ENCODE measurements around the gene NOM1.

DNA sequence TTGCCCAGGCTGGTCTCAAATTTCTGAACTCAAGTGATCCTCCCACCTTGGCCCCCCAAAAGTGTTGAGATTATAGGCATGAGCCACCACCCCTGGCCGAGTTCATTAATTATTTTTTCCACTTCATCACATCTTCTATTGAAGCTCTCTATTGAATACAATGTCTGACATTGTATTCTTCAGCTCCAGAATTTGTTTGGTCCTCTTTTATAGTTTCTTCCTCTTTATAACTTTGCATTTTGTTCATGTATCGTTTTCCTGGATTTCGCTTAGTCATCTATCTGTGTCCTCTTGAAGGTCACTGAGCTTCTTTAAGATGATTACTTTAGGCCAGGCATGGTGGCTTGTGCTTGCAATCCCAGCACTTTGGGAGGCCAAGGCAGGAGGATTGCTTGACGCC is 30.2 kb downstream of the NOM1 start:
- TF ChIP-seq, protein P1, sequence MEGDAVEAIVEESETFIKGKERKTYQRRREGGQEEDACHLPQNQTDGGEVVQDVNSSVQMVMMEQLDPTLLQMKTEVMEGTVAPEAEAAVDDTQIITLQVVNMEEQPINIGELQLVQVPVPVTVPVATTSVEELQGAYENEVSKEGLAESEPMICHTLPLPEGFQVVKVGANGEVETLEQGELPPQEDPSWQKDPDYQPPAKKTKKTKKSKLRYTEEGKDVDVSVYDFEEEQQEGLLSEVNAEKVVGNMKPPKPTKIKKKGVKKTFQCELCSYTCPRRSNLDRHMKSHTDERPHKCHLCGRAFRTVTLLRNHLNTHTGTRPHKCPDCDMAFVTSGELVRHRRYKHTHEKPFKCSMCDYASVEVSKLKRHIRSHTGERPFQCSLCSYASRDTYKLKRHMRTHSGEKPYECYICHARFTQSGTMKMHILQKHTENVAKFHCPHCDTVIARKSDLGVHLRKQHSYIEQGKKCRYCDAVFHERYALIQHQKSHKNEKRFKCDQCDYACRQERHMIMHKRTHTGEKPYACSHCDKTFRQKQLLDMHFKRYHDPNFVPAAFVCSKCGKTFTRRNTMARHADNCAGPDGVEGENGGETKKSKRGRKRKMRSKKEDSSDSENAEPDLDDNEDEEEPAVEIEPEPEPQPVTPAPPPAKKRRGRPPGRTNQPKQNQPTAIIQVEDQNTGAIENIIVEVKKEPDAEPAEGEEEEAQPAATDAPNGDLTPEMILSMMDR (IDR thresholded peaks at IDR 0.05) = no peak
- no peak for TF ChIP-seq POLR2A (IDR thresholded peaks at IDR 0.05)
